IPS-18a (cell line): Measurements from ENCODE around the gene PTGDS.

ENCODE experiments used
- H3K27ac ChIP-seq: one replicate; pipeline ENCODE4 v1.5.1; 2013; ENCODE audit warnings: low read length
- H3K27me3 ChIP-seq: one replicate; pipeline ENCODE4 v1.6.1; 2013; ENCODE audit warnings: mild to moderate bottlenecking, low read length; ENCODE audit not compliant: control insufficient read depth, insufficient read depth
- H3K36me3 ChIP-seq: one replicate; pipeline ENCODE4 v1.6.1; 2013; ENCODE audit warnings: low read depth, low read length; ENCODE audit not compliant: control insufficient read depth
- H3K4me1 ChIP-seq: one replicate; pipeline ENCODE4 v1.6.1; 2013; ENCODE audit warnings: low read depth, low read length; ENCODE audit not compliant: control insufficient read depth
- H3K4me3 ChIP-seq: one replicate; pipeline ENCODE4 v1.5.1; 2013; ENCODE audit warnings: low read length
- H3K9ac ChIP-seq: one replicate; pipeline ENCODE4 v1.6.1; 2013; ENCODE audit warnings: mild to moderate bottlenecking, low read length, moderate library complexity
- H3K9me3 ChIP-seq: one replicate; pipeline ENCODE4 v1.6.1; 2013; ENCODE audit warnings: low read depth, low read length; ENCODE audit not compliant: control insufficient read depth

Gene PTGDS

DNA sequence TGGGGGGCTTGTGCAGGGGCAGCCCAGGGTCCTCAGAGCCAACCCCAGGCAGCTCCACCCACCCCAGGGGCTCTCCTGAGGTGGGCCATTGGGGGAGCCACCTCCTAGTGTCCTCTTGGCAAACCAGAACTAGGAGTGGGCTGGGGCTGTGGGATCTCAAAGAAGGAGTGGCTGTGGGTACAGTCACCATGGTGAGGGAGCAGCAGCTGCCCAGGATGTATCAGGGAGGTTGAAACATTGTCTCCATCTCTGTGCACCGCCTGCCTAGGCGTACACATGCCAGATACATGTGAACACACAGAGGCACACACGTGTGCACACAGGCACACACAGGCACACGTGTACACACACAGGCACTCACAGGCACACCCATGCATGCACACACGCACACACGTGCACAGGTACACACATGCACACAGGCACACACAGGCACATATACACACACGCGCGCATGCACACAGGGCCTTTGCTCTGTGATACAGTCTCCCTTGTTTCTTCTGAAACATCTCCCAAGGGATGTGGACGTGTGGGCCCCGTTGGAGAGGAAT lies 14.5 kb upstream of the PTGDS start:
- H3K4me3 ChIP-seq, result no peak overlapping the region
- H3K27ac ChIP-seq, result no peak overlapping the region
- H3K36me3 ChIP-seq, result no peaks in the 10 kb centered on the region
- no peaks in the 10 kb centered on the region for H3K4me1 ChIP-seq
- no peaks in the 10 kb centered on the region for H3K27me3 ChIP-seq
- no peaks in the 10 kb centered on the region for H3K9me3 ChIP-seq
- no peak overlapping the region for H3K9ac ChIP-seq

- H3K4me1 ChIP-seq, result no peaks in the 10 kb centered on the region
- no peaks in the 10 kb centered on the region for H3K27me3 ChIP-seq
- no peak overlapping the region for H3K4me3 ChIP-seq
- H3K27ac ChIP-seq, result no peak overlapping the region
- no peak overlapping the region for H3K9ac ChIP-seq
- no peaks in the 10 kb centered on the region for H3K36me3 ChIP-seq
- no peaks in the 10 kb centered on the region for H3K9me3 ChIP-seq
Observed at GRCh38 chr9:136963341-136963740, 14.0 kb upstream of the PTGDS start.

GRCh38 chr9:136963751-136964150 lies 13.6 kb upstream of the PTGDS start:
- no peak overlapping the region for H3K9ac ChIP-seq
- no peaks in the 10 kb centered on the region for H3K9me3 ChIP-seq
- H3K4me3 ChIP-seq, result no peak overlapping the region
- no peaks in the 10 kb centered on the region for H3K27me3 ChIP-seq
- H3K36me3 ChIP-seq, result no peaks in the 10 kb centered on the region
- H3K27ac ChIP-seq, result no peak overlapping the region
- no peaks in the 10 kb centered on the region for H3K4me1 ChIP-seq

DNA sequence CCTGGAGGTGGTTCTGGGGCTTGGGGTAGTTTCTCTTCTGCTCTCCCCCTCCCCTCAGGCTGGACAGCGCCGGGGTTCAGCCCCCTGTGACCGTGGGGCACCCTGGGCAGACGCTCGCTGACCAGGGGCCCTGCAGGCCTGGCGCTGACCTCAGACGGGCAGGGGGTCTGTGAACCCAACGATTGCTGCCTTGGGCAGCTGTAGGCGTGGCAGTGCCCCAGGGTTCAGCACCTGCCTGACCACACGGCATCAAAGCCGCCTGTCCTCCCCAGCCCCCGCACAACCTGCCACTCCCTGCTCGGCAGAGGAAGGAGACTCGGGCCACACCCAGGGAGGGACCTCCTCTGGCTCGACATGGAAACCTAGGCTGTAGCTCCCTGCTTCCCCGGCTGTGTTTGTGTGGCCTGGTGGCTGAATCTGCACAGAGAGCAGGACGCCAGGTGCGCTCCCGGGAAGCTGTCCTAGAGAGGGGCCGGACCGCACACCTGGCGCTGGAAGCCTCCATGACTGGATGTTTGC lies 13.1 kb upstream of the PTGDS start:
- H3K36me3 ChIP-seq, result no peaks in the 10 kb centered on the region
- no peak overlapping the region for H3K4me3 ChIP-seq
- no peak overlapping the region for H3K9ac ChIP-seq
- no peak overlapping the region for H3K27ac ChIP-seq
- H3K9me3 ChIP-seq, result no peaks in the 10 kb centered on the region
- H3K27me3 ChIP-seq, result no peaks in the 10 kb centered on the region
- H3K4me1 ChIP-seq, result no peaks in the 10 kb centered on the region

DNA sequence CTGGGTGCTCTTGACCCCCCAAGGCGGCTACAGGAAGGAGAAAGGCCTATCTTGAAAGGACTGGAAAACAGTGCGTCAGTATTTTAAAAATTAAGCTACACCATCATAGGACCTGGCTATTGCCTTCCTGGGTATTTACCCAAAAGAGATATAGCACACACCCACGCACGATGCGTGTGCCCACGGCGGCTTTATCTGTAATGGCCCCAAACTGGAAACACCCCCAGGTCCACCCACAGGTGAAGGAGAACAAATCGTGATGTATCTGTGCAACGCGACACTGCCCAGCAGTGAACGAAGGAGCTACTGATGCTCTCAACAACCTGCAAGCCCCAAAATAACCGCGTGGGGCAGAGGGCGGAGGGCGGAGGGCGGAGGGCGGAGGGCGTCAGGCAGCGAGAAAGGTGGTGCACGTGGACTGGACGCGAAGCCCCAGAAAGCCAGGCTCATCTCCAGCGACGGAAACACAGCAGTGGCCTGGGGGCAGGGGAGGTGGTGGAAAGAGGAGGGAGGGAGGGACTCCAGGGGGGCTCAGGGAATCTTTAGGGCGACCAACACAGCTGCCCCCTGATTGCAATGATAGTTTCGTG lies 12.4 kb upstream of the PTGDS start:
- H3K9ac ChIP-seq, result no peak overlapping the region
- no peaks in the 10 kb centered on the region for H3K27me3 ChIP-seq
- H3K36me3 ChIP-seq, result no peaks in the 10 kb centered on the region
- H3K4me3 ChIP-seq, result no peak overlapping the region
- H3K27ac ChIP-seq, result no peak overlapping the region
- H3K9me3 ChIP-seq, result no peaks in the 10 kb centered on the region
- no peaks in the 10 kb centered on the region for H3K4me1 ChIP-seq

GRCh38 chr9:136965771-136966484 lies 11.4 kb upstream of the PTGDS start:
- Histone ChIP-seq H3K4me3 (no peak overlapping the region), H3K27ac (no peak overlapping the region), H3K27me3 (no peaks in the 10 kb centered on the region), H3K4me1 (no peaks in the 10 kb centered on the region), H3K9ac (no peak overlapping the region), H3K9me3 (no peaks in the 10 kb centered on the region), H3K36me3 (no peaks in the 10 kb centered on the region)

GRCh38 chr9:136968333-136969127 lies 8.8 kb upstream of the PTGDS start:
- Histone ChIP-seq H3K9ac (no peak overlapping the region), H3K27me3 (no peaks in the 10 kb centered on the region), H3K27ac (no peak overlapping the region), H3K4me3 (no peak overlapping the region), H3K9me3 (no peaks in the 10 kb centered on the region), H3K4me1 (no peaks in the 10 kb centered on the region), H3K36me3 (no peaks in the 10 kb centered on the region)

DNA sequence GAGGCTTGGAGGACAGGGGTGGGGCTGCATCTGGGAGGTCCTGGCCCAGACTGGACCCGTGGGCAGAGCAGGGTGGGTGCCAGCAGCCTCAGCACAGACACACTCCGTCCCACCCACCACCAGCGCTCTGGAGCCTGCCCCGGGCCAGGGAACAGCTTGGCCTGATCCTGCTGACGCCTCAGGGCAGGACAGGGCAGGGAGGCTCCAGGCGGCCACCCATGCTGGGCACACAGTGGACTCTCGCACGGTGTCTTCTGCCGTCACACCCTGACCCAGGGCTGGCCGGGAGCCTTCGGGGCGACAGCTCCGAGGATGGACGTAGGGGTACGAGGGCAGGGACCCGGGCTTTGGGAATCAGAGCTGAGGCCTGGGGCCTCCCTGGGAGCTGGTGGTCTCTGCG lies 8.2 kb upstream of the PTGDS start:
- Histone ChIP-seq H3K36me3 (no peaks in the 10 kb centered on the region), H3K27me3 (no peaks in the 10 kb centered on the region), H3K4me1 (no peaks in the 10 kb centered on the region)

GRCh38 chr9:136969774-136970173 lies 7.5 kb upstream of the PTGDS start:
- H3K4me1 ChIP-seq, result no peaks in the 10 kb centered on the region
- H3K27ac ChIP-seq, result no peak overlapping the region
- H3K27me3 ChIP-seq, result no peaks in the 10 kb centered on the region
- H3K36me3 ChIP-seq, result no peaks in the 10 kb centered on the region
- H3K9me3 ChIP-seq, result no peaks in the 10 kb centered on the region
- H3K4me3 ChIP-seq, result no peak overlapping the region
- H3K9ac ChIP-seq, result no peak overlapping the region

More for the DNA sequence above, 8.2 kb upstream of the PTGDS start:
- H3K9ac ChIP-seq, result no peak overlapping the region
- no peak overlapping the region for H3K4me3 ChIP-seq
- H3K9me3 ChIP-seq, result no peaks in the 10 kb centered on the region
- H3K27ac ChIP-seq, result no peak overlapping the region

- Histone ChIP-seq H3K27me3 (no peaks in the 10 kb centered on the region), H3K4me3 (no peak overlapping the region), H3K9me3 (no peaks in the 10 kb centered on the region), H3K36me3 (no peaks in the 10 kb centered on the region), H3K4me1 (no peaks in the 10 kb centered on the region), H3K27ac (no peak overlapping the region), H3K9ac (no peak overlapping the region)
Observed at GRCh38 chr9:136970361-136970760, 6.9 kb upstream of the PTGDS start.

- Histone ChIP-seq H3K27ac (no peak overlapping the region), H3K4me3 (no peak overlapping the region), H3K4me1 (no peaks in the 10 kb centered on the region), H3K27me3 (peaks cover under 1% of the 10 kb centered on the region), H3K36me3 (no peaks in the 10 kb centered on the region), H3K9me3 (no peaks in the 10 kb centered on the region), H3K9ac (no peak overlapping the region)
Observed at GRCh38 chr9:136971746-136972145, 5.6 kb upstream of the PTGDS start.
